ENCODE results near the gene CACNA1I.

DNA sequence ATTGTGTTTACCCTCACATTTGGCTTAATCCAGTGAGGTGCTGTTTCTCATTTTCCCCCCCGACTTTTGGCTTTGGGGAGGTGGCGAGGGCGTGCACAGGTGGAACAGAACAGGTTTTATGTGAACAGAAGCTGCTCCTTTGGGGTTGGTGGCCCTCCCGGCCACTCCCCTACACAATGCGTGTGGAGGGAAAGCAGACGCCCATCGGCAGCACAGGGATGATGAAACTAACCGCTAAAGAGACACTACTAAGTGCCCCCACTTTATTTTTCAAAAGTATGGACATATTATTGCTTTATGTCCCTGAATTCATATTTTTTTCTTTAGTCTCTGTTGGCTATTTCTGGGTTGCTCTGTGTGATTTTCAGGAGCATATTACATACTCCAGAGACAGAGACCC, 162.1 kb downstream of the CACNA1I start:
- TF ChIP-seq, protein P1, sequence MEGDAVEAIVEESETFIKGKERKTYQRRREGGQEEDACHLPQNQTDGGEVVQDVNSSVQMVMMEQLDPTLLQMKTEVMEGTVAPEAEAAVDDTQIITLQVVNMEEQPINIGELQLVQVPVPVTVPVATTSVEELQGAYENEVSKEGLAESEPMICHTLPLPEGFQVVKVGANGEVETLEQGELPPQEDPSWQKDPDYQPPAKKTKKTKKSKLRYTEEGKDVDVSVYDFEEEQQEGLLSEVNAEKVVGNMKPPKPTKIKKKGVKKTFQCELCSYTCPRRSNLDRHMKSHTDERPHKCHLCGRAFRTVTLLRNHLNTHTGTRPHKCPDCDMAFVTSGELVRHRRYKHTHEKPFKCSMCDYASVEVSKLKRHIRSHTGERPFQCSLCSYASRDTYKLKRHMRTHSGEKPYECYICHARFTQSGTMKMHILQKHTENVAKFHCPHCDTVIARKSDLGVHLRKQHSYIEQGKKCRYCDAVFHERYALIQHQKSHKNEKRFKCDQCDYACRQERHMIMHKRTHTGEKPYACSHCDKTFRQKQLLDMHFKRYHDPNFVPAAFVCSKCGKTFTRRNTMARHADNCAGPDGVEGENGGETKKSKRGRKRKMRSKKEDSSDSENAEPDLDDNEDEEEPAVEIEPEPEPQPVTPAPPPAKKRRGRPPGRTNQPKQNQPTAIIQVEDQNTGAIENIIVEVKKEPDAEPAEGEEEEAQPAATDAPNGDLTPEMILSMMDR (conservative IDR thresholded peaks at IDR 0.05; ENCODE audit: low read depth, low read length): no peak
- no peak for TF ChIP-seq EZH2 (IDR thresholded peaks at IDR 0.05; ENCODE audit: borderline replicate concordance, low read depth, low read length, poor library complexity, severe bottlenecking)
